Uterus (tissue), 2 donors: Measurements from ENCODE around the gene CYP4Z1.
"Not testable (repeated sequence)": the region's sequence is repeated elsewhere in the genome, so short reads cannot be mapped to it uniquely, and the experiment has no call there.

ENCODE experiments used
- POLR2A ChIP-seq, 2 donors: fragments of 450-650 bp; IDR thresholded peaks; one replicate each; pipeline ENCODE4 v1.6.1; 2016; ENCODE audit warnings: antibody characterized with exemption in 2 of 2, mild to moderate bottlenecking in 1 of 2, moderate library complexity in 1 of 2
- TF ChIP-seq, protein P1 (sequence below), 4 experiments: fragments of 200-600 bp in 2 of 4; fragments of 450-650 bp in 2 of 4; sonication (generic) in 2 of 4; IDR thresholded peaks; one replicate each; pipeline ENCODE4 v1.5.1; 2016 to 2019; ENCODE audit warnings: antibody characterized with exemption in 4 of 4, mild to moderate bottlenecking in 2 of 4, moderate library complexity in 1 of 4

DNA sequence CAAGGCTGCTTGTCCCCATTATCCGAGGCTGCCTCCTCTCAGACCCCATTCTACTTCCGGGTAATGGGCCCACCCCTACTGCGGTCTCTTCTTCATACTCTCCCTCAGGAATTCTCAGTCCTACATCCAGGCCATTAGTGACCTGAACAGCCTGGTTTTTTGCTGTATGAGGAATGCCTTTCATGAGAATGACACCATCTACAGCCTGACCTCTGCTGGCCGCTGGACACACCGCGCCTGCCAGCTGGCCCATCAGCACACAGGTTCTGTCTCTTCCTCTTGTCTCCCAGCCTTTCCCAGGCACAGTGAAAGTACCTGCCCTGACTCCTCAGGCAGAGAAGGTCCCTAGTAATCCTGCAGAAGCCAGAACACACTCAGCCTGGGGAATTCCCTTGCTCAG lies 76.6 kb downstream of the CYP4Z1 start:
- TF ChIP-seq, protein P1, sequence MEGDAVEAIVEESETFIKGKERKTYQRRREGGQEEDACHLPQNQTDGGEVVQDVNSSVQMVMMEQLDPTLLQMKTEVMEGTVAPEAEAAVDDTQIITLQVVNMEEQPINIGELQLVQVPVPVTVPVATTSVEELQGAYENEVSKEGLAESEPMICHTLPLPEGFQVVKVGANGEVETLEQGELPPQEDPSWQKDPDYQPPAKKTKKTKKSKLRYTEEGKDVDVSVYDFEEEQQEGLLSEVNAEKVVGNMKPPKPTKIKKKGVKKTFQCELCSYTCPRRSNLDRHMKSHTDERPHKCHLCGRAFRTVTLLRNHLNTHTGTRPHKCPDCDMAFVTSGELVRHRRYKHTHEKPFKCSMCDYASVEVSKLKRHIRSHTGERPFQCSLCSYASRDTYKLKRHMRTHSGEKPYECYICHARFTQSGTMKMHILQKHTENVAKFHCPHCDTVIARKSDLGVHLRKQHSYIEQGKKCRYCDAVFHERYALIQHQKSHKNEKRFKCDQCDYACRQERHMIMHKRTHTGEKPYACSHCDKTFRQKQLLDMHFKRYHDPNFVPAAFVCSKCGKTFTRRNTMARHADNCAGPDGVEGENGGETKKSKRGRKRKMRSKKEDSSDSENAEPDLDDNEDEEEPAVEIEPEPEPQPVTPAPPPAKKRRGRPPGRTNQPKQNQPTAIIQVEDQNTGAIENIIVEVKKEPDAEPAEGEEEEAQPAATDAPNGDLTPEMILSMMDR (IDR thresholded peaks at IDR 0.05) = not testable (repeated sequence)
- not testable (repeated sequence) for TF ChIP-seq POLR2A (IDR thresholded peaks at IDR 0.05)
